ENCODE data around the gene HDGFL2. TPM values are rescaled to one million over a fixed set of nuclear protein-coding genes. Genes with fewer than 3 reads are reported as not detected.

HDGFL2 gene
- total RNA-seq, 1 donor from 2014 or later, result 19.2 TPM

- ATAC-seq, result no peak
Measured at GRCh38 chr19:4445963-4446703, 26.0 kb upstream of the HDGFL2 start.

DNA sequence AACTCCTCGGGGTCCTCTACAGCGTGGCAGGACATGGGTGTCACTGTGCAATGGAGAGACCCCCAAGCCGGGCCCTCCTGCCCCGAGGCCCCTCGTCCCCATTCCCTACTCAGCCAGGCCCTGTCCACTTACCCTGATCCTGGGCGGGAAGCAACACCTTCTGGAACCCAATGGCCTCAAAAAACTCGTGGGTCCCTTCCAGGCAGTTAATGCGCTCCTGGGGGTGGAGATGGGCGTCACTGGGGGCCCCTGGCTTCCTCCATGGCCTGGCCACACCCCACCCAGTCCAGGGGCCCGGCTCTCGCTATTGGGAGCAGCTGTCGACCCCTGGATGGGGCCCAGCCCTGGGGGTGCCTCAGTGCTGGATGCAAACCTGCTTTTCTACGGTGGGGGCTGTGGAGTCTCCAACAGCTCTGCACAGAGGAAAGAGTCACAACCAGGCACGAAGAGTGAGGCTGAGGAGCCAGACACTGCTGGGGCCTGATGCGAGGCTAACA is 25.3 kb upstream of the HDGFL2 start:
- no peak for ATAC-seq

GRCh38 chr19:4447327-4448146 is 24.6 kb upstream of the HDGFL2 start:
- no peak for ATAC-seq

GRCh38 chr19:4448147-4448985 is 23.7 kb upstream of the HDGFL2 start:
- no peak for ATAC-seq

DNA sequence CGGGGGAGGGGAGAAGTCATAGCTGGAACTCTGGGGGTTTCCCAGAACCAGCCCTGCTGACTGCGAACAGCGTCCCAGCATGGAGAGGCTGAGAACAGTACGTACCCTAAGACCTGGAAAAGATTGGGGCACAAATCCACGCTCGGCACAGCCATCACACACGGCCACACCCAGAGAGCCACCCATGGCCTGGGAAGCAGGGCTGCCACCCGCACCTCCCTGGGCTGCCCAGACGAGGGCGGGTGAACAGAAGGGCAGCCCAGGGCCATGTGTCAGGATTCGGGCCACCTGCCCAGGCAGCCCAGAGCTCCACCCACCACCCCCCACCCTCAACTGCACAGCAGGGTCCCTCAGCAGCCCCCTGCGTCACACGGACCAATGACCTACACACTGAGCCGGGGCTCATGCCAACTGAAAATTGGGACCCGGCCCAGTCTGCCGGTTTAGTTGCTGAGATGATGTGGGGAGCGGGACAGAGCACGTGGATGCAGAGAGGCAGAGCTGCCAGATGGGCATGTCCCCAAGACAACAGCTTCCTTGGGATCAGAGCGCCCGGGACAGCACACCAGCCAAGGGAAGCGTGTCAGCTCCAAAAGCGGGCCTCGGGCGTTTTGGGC is 23.0 kb upstream of the HDGFL2 start:
- ATAC-seq, result peak; percentile 54

GRCh38 chr19:4449639-4450028 is 22.5 kb upstream of the HDGFL2 start:
- no peak for ATAC-seq

DNA sequence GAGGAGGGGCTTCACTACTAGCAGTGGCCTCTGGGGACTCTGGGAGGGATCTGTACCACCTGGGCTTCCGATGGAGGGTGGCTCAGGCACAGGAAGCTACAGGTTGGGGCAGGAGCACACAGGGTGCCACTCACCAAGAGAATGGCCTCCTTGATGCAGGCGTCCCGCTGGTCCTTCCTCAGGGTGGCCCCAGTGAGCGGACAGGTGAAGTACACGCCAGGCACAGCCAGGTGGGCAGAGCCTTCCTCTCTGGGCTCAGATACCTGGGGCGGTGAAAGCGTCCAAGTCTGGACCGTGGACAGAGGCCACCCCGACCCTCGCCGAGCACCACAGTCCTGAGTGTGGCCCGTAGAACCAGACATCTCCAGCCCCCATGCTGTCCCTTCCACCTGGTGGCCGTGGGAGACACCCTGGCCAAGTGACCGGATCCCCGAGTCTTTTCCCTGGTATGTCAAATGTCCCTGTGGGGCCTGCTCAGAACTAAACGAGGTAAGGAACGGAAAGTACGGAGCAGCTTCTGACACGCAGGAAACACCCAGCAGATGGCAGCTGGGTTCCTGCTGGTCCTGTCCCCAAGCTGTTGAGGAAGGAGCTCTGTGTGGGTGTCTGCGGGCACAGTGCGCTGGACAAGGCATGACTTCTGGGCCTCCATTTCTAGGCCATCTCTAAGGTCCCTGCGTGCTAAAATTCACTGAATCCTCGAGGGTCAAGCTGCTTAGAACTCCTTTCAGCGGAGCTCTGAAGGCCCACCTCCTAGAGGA is 19.7 kb upstream of the HDGFL2 start:
- ATAC-seq, result no peak

DNA sequence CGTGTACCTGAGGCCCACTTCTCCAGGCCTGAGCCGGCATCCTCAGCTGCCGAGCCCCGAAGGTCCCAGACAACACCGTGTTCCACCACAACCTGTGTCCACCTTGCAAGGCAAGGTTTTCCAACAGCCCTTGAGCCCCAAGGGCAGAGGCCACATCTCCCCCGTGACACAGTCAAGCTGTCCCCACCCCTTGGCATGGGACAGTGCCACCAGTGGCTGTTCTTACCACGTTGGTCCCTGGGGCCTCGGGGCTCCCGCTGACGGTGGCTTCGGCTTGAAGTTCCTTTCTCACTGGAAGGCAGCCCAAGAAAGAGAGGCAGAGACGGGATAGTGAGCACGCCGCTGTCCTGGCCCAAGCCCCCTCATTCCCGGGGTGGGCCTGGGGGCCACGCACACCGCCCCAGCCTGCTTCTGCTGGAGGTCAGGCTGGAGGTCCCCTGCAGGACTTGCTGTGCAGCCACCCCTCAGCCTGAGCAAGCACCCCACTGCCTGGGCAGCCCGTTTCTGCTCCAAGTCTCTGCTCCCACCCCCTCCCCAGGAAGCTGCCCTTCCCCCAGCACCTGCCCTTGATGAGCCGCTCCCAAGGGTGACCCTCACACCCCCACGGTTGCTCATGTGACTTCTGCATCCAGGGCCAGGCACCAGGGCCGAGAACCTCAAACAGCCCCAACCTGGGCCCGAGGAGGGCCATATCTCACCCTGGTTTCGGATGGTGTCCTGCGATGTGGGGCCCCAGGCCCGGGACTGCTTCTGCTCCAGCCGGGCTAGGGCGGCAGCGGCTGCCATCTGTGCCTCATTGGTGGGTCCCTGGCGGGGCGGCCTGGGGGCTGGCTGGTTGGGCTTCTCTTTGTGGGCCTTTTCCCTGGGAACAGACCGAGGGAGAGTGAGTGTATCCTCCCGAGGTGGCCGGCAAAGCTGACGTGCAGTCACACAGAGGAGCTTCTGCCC is 18.6 kb upstream of the HDGFL2 start:
- ATAC-seq, result no peak

GRCh38 chr19:4454747-4455718 is 17.1 kb upstream of the HDGFL2 start:
- ATAC-seq, result peak; percentile 77

- ATAC-seq, result peak; percentile 4
Measured at GRCh38 chr19:4455719-4456475, 16.2 kb upstream of the HDGFL2 start.

DNA sequence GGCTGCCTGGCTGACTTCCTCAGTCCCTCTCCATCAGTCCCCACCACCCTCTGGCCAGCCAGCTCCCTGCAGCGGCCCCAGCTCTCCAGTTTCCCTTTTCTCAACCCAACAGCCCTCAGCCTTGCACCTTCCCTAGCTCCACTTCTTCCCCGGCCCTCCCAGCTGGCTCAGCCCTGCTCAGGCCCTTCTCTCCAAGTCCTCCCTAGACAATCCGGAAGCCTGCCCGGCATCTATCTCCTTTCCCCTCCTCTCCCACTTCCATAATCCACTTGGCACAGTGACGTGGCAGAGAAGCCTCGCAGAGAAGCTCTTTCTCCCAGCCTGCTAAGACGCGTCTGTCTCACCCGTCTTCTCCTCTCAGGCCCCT is 15.6 kb upstream of the HDGFL2 start:
- peak; percentile 7 for ATAC-seq

GRCh38 chr19:4456843-4457653 is 15.0 kb upstream of the HDGFL2 start:
- ATAC-seq, result peak; percentile 3

DNA sequence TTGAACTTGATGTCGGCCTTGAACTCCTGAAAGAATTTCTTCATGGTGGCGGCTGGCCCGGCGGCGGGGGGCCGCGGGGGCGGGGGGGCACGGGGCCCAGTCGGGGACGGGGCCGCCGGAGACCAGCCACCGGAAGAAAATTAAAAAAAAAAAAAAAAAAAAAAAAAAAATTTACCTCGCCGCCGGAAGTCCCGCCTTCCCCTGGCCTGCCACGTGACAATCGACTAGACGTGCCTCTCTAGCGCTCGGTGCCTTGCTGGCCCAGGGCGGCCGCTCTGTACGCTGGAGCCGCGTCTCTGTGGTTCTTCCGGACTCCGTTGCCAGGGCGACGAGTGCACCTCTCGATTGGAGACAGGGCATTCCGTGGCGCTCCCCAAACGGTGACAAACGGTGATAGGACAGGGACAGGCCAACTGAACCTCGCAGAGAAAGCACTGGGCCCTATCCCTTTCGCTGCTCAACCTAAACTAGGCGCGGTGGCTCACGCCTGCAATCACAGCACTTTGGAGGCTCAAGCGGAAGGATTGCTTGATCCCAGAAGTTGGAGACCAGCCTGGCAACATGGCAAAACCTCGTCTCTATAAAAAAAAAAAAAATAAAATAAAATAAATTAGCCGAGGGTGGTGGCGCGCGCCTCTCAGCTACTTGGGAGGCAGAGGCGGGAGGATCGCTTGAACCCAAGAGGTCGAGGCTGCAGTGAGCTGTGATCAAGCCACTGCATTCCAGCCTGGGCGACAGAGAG is 14.3 kb upstream of the HDGFL2 start, which contains the start of gene UBXN6:
Gene UBXN6, minus strand, starts transcription at position 141 of the 742 bp plus-strand sequence. Its CDS starts 97 bp downstream, at position 44.
- ATAC-seq, result peak; percentile 91

DNA sequence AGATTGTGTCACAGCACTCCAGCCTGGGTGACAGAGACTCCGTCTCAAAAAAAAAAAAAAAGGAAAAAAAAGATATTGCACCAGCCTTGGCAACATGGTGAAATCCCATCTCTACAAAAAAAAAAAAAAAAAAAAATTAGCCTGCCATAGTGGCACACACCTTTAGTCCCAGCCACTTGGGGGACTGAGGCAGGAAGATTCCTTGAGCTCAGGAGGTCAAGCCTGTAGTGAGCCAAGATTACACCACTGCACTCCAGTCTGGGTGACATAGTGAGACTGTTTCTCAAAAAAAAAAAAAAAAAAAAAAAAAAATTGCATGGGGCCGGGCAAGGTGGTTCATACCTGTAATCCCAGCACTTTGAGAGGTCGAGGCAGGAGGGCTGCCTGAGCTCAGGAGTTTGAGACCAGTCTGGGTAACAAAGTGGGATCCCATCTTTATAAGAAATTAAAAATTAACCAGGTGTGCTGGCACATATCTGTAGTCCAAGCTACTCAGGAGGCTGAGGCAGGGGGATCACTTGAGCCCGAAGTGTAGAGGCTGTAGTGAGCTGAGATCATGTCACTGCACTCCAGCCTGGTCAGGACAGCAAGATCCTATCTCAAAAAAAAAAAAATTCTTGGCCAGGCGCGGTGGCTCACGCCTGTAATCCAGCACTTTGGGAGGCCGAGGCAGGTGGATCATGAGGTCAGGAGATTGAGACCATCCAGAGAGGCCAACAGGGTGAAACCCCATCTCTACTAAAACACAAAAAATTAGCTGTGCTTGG is 7.1 kb upstream of the HDGFL2 start:
- ATAC-seq, result no peak

- ATAC-seq, result no peak
Measured at GRCh38 chr19:4467835-4468234, 4.3 kb upstream of the HDGFL2 start.

Data from esophagus mucosa (tissue), 1 donor.